K562 (cell line): ENCODE results near the gene AP2S1. TPM values are rescaled to one million over a fixed set of nuclear protein-coding genes. Genes with fewer than 3 reads are reported as not detected.
A peak's percentile ranks its signal among the peaks of the same experiment; 100 is the strongest.

Experiments used
- CC2D1A ChIP-seq: fragments of 450-650 bp; IDR thresholded peaks from 2 replicates; pipeline ENCODE4 v1.6.1; 2017; ENCODE audit warnings: mild to moderate bottlenecking
- CEBPG ChIP-seq, 3 experiments: fragments of 200-800 bp in 1 of 3; sonication (Bioruptor generic) in 1 of 3; sonication (generic) in 1 of 3; formaldehyde crosslinking in 1 of 3; IDR thresholded peaks in 2 of 3; conservative IDR thresholded peaks in 1 of 3; 2 replicates each; pipeline versions ENCODE4 v1.6.1 to v1.8.0; 2016 to 2022; ENCODE audit warnings: missing compliant biosample characterization in 2 of 3, missing genetic modification characterization in 2 of 3, mild to moderate bottlenecking in 1 of 3, missing genetic modification reagents in 1 of 3
- EP400 ChIP-seq: fragments of 450-650 bp; IDR thresholded peaks from 2 replicates; pipeline ENCODE4 v1.6.1; 2017; ENCODE audit warnings: antibody characterized with exemption, mild to moderate bottlenecking, moderate library complexity
- HNRNPH1 ChIP-seq: fragments of 200-400 bp; formaldehyde crosslinking; optimal IDR thresholded peaks from 2 replicates; pipeline ENCODE3; 2017; ENCODE audit warnings: low read depth, mild to moderate bottlenecking, low read length, moderate library complexity
- KDM4B ChIP-seq, 2 experiments: fragments of 450-650 bp in 1 of 2; sonication (generic) in 1 of 2; IDR thresholded peaks; 2 replicates each; pipeline ENCODE4 v1.6.1; 2016 to 2017; ENCODE audit warnings: borderline replicate concordance in 2 of 2, antibody characterized with exemption in 1 of 2, low read depth in 1 of 2, mild to moderate bottlenecking in 1 of 2
- SMARCC2 ChIP-seq: fragments of 450-650 bp; IDR thresholded peaks from 2 replicates; pipeline ENCODE4 v1.6.1; 2017; ENCODE audit warnings: antibody characterized with exemption, moderate library complexity, mild to moderate bottlenecking, low read depth
- TAF7 ChIP-seq: fragments of 450-650 bp; IDR thresholded peaks from 2 replicates; pipeline ENCODE4 v1.6.1; 2016; ENCODE audit warnings: missing genetic modification characterization, missing compliant biosample characterization
- TOE1 ChIP-seq, 2 experiments: fragments of 450-650 bp in 1 of 2; sonication (generic) in 1 of 2; formaldehyde crosslinking in 1 of 2; IDR thresholded peaks; 2 replicates each; pipeline versions ENCODE4 v1.7.1 to v1.8.0; 2016 to 2022; ENCODE audit warnings: borderline replicate concordance in 2 of 2, mild to moderate bottlenecking in 2 of 2, antibody characterized with exemption in 1 of 2, inconsistent platforms in 1 of 2, low read depth in 1 of 2, missing genetic modification reagents in 1 of 2, moderate library complexity in 1 of 2
- polyA plus RNA-seq, 8 experiments: library from polyadenylated mRNA; depleted of rRNA in 4 of 8; stranded (reverse) in 5 of 8; unstranded in 3 of 8; fragments of >200 nt; fragmentation: Nextera tagmentation in 2 of 8; fragmentation: Illumina TruSeq in 1 of 8; extraction: Ambion mirVana in 2 of 8; extraction: Trizol in 1 of 8; gene quantifications; 2 replicates each; pipeline versions ENCODE4 v1.2.1 to v1.2.3, GENCODE V29; 2011 to 2014; ENCODE audit warnings: inconsistent platforms in 1 of 8, missing spikeins in 1 of 8
- total RNA-seq, 7 experiments: library from RNA; depleted of rRNA in 6 of 7; stranded (reverse); fragments of >200 nt in 6 of 7; fragmentation: Illumina TruSeq in 2 of 7; extraction: Trizol in 2 of 7; gene quantifications; 2 replicates each; pipeline versions ENCODE4 v1.2.1 to v1.2.3, GENCODE V29; 2011 to 2021; ENCODE audit warnings: low replicate concordance in 1 of 7
- TF ChIP-seq, protein P1 (sequence below): fragments of 450-650 bp; IDR thresholded peaks from 2 replicates; pipeline ENCODE4 v1.6.1; 2016; ENCODE audit warnings: mild to moderate bottlenecking, moderate library complexity
- TF ChIP-seq, protein P2 (sequence below), 2 experiments: fragments of 450-650 bp in 1 of 2; sonication (generic) in 1 of 2; formaldehyde crosslinking in 1 of 2; IDR thresholded peaks in 1 of 2; conservative IDR thresholded peaks in 1 of 2; 2 replicates each; pipeline versions ENCODE4 v1.6.1 to v1.8.1; 2016 to 2023; ENCODE audit warnings: mild to moderate bottlenecking in 2 of 2, moderate library complexity in 2 of 2, inconsistent platforms in 1 of 2, missing genetic modification reagents in 1 of 2
- TF ChIP-seq, protein P3 (sequence below): sonication (generic); formaldehyde crosslinking; IDR thresholded peaks from 2 replicates; pipeline ENCODE4 v1.8.0; 2022; ENCODE audit warnings: missing genetic modification reagents, mild to moderate bottlenecking, moderate library complexity, borderline replicate concordance

Gene AP2S1
- total and polyA plus RNA-seq, 9 of the 15 experiments (the other 6 are each of a cell fraction or from before 2014, with no cell fraction given): 32.4 to 294 (median 136) TPM

DNA sequence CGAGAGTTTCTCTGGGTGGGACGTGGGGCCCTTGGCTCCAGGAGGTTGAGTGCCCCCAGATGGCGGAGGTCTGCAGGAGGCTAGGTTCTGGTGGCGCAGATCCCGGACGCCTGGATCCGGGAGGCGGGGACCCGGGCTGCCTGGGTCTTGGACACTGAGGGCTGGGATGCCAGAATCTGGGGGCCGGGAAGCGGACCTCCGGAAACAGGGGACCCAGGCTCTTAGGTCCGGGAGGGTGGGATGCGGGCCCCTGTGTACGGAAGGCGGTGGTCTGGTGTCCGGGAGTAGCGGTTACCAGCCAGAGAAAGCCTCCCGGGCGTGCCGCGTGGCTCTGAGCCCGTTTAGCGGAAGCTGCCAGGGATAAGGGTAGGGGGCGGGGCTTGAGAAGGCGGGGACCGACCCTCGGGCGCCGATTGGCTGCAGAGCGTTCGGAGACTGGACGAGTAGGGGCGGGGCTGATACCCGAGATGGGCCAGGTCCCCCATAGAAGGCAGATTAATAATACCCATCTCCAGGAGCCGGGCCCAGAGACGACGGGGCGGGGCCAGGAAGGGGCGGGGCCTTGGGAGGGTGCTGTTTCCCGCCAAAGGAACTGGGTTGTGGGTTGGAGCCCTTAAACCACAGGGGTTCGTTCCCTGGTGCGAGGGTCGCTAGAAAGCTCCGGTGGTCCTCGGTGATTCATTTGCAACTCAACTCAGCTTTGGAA, 62.2 kb downstream of the AP2S1 start, which contains the start of gene SLC1A5 (continued):
- TF ChIP-seq, protein P1, sequence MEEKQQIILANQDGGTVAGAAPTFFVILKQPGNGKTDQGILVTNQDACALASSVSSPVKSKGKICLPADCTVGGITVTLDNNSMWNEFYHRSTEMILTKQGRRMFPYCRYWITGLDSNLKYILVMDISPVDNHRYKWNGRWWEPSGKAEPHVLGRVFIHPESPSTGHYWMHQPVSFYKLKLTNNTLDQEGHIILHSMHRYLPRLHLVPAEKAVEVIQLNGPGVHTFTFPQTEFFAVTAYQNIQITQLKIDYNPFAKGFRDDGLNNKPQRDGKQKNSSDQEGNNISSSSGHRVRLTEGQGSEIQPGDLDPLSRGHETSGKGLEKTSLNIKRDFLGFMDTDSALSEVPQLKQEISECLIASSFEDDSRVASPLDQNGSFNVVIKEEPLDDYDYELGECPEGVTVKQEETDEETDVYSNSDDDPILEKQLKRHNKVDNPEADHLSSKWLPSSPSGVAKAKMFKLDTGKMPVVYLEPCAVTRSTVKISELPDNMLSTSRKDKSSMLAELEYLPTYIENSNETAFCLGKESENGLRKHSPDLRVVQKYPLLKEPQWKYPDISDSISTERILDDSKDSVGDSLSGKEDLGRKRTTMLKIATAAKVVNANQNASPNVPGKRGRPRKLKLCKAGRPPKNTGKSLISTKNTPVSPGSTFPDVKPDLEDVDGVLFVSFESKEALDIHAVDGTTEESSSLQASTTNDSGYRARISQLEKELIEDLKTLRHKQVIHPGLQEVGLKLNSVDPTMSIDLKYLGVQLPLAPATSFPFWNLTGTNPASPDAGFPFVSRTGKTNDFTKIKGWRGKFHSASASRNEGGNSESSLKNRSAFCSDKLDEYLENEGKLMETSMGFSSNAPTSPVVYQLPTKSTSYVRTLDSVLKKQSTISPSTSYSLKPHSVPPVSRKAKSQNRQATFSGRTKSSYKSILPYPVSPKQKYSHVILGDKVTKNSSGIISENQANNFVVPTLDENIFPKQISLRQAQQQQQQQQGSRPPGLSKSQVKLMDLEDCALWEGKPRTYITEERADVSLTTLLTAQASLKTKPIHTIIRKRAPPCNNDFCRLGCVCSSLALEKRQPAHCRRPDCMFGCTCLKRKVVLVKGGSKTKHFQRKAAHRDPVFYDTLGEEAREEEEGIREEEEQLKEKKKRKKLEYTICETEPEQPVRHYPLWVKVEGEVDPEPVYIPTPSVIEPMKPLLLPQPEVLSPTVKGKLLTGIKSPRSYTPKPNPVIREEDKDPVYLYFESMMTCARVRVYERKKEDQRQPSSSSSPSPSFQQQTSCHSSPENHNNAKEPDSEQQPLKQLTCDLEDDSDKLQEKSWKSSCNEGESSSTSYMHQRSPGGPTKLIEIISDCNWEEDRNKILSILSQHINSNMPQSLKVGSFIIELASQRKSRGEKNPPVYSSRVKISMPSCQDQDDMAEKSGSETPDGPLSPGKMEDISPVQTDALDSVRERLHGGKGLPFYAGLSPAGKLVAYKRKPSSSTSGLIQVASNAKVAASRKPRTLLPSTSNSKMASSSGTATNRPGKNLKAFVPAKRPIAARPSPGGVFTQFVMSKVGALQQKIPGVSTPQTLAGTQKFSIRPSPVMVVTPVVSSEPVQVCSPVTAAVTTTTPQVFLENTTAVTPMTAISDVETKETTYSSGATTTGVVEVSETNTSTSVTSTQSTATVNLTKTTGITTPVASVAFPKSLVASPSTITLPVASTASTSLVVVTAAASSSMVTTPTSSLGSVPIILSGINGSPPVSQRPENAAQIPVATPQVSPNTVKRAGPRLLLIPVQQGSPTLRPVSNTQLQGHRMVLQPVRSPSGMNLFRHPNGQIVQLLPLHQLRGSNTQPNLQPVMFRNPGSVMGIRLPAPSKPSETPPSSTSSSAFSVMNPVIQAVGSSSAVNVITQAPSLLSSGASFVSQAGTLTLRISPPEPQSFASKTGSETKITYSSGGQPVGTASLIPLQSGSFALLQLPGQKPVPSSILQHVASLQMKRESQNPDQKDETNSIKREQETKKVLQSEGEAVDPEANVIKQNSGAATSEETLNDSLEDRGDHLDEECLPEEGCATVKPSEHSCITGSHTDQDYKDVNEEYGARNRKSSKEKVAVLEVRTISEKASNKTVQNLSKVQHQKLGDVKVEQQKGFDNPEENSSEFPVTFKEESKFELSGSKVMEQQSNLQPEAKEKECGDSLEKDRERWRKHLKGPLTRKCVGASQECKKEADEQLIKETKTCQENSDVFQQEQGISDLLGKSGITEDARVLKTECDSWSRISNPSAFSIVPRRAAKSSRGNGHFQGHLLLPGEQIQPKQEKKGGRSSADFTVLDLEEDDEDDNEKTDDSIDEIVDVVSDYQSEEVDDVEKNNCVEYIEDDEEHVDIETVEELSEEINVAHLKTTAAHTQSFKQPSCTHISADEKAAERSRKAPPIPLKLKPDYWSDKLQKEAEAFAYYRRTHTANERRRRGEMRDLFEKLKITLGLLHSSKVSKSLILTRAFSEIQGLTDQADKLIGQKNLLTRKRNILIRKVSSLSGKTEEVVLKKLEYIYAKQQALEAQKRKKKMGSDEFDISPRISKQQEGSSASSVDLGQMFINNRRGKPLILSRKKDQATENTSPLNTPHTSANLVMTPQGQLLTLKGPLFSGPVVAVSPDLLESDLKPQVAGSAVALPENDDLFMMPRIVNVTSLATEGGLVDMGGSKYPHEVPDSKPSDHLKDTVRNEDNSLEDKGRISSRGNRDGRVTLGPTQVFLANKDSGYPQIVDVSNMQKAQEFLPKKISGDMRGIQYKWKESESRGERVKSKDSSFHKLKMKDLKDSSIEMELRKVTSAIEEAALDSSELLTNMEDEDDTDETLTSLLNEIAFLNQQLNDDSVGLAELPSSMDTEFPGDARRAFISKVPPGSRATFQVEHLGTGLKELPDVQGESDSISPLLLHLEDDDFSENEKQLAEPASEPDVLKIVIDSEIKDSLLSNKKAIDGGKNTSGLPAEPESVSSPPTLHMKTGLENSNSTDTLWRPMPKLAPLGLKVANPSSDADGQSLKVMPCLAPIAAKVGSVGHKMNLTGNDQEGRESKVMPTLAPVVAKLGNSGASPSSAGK: peak; percentile 97
- TF ChIP-seq KDM4B (IDR thresholded peaks at IDR 0.05; ENCODE audit: borderline replicate concordance in 2 of 2, low read depth in 1 of 2): no peak; a peak in 1 of 4 replicates
- TF ChIP-seq TAF7 (tag): peak; percentile 98
- peak; percentile 43 for TF ChIP-seq CEBPG (CRISPR knock-in tag; IDR thresholded peaks at IDR 0.05)
- TF ChIP-seq CEBPG (tag; conservative IDR thresholded peaks at IDR 0.05 in 1 of 2, IDR thresholded peaks at IDR 0.05 in 1 of 2): no peak
- peak; percentile 52 for TF ChIP-seq CC2D1A
- TF ChIP-seq HNRNPH1: no peak
- TF ChIP-seq EP400: peak; percentile 98
- peak; percentile 45; the same call in 1 of the 2 replicates for TF ChIP-seq SMARCC2
- TF ChIP-seq, protein P2, sequence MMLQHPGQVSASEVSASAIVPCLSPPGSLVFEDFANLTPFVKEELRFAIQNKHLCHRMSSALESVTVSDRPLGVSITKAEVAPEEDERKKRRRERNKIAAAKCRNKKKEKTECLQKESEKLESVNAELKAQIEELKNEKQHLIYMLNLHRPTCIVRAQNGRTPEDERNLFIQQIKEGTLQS (IDR thresholded peaks at IDR 0.05): no peak
- TF ChIP-seq, protein P2 (CRISPR knock-in tag; conservative IDR thresholded peaks at IDR 0.05): peak; percentile 65; the same call in 1 of the 2 replicates
- TF ChIP-seq, protein P3, sequence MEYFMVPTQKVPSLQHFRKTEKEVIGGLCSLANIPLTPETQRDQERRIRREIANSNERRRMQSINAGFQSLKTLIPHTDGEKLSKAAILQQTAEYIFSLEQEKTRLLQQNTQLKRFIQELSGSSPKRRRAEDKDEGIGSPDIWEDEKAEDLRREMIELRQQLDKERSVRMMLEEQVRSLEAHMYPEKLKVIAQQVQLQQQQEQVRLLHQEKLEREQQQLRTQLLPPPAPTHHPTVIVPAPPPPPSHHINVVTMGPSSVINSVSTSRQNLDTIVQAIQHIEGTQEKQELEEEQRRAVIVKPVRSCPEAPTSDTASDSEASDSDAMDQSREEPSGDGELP: peak; percentile 85
- TF ChIP-seq TOE1 (IDR thresholded peaks at IDR 0.05; ENCODE audit: borderline replicate concordance): peak; percentile 74
- TF ChIP-seq TOE1 (CRISPR knock-in tag; IDR thresholded peaks at IDR 0.05; ENCODE audit: borderline replicate concordance, low read depth): no peak
